HG02763 (cell line): ENCODE results near the gene NUDT4.

ENCODE experiments used
- ATAC-seq: cut with Tn5 transposase; IDR thresholded peaks from one replicate; pipeline ENCODE4 v1.9.1; 2021; ENCODE audit warnings: mild to moderate bottlenecking, moderate library complexity; ENCODE audit not compliant: unreplicated experiment

Gene NUDT4

GRCh38 chr12:93451423-93452158 lies 73.9 kb downstream of the NUDT4 start:
- ATAC-seq: no peak

GRCh38 chr12:93453633-93454032 lies 75.9 kb downstream of the NUDT4 start:
- no peak for ATAC-seq

GRCh38 chr12:93456077-93456476 lies 78.4 kb downstream of the NUDT4 start:
- ATAC-seq: no peak
